SK-N-SH treated with all-trans-retinoic acid at 6 μM for 48 hours (cell line): Measurements from ENCODE around the gene PIK3R3.

ENCODE experiments used
- ATAC-seq: fragments of 200-7000 bp; cut with Tn5 transposase; 3 replicates; pipeline ENCODE4 v1.9.1; 2020; ENCODE audit warnings: mild to moderate bottlenecking, moderate library complexity
- ARNTL ChIP-seq: fragments of 450-650 bp; formaldehyde crosslinking; IDR thresholded peaks from 2 replicates; pipeline ENCODE4 v1.5.0; 2020; ENCODE audit warnings: low read depth, mild to moderate bottlenecking, moderate library complexity, borderline replicate concordance
- BACH2 ChIP-seq: fragments of 250-450 bp; sonication (Bioruptor Pico); IDR thresholded peaks from 2 replicates; pipeline ENCODE4 v1.9.0; 2021; ENCODE audit warnings: mild to moderate bottlenecking, borderline replicate concordance
- CREB5 ChIP-seq: fragments of 250-450 bp; sonication (Bioruptor Pico); IDR thresholded peaks from 2 replicates; pipeline ENCODE4 v1.5.1; 2020; ENCODE audit warnings: low read depth, mild to moderate bottlenecking, moderate library complexity
- CSDC2 ChIP-seq: fragments of 250-450 bp; sonication (Bioruptor Pico); IDR thresholded peaks from 2 replicates; pipeline ENCODE4 v1.5.0; 2020; ENCODE audit warnings: mild to moderate bottlenecking, moderate library complexity
- CSRNP3 ChIP-seq: fragments of 250-450 bp; sonication (Bioruptor Pico); IDR thresholded peaks from 2 replicates; pipeline ENCODE4 v1.5.1; 2021; ENCODE audit warnings: mild to moderate bottlenecking, moderate library complexity
- ESRRG ChIP-seq: fragments of 250-450 bp; sonication (Bioruptor Pico); IDR thresholded peaks from 2 replicates; pipeline ENCODE4 v1.6.1; 2021; ENCODE audit warnings: mild to moderate bottlenecking
- GLIS3 ChIP-seq: fragments of 250-450 bp; sonication (Bioruptor Pico); IDR thresholded peaks from 2 replicates; pipeline ENCODE4 v1.5.0; 2020; ENCODE audit warnings: mild to moderate bottlenecking, moderate library complexity
- ISL1 ChIP-seq: fragments of 250-450 bp; sonication (Bioruptor Pico); IDR thresholded peaks from 2 replicates; pipeline ENCODE4 v2.1.2; 2022; ENCODE audit warnings: mild to moderate bottlenecking, moderate library complexity
- OSR1 ChIP-seq: fragments of 250-450 bp; sonication (Bioruptor Pico); IDR thresholded peaks from 2 replicates; pipeline ENCODE4 v1.8.0; 2022; ENCODE audit warnings: moderate library complexity, mild to moderate bottlenecking, inconsistent platforms
- PATZ1 ChIP-seq: fragments of 250-450 bp; sonication (Bioruptor Pico); IDR thresholded peaks from 2 replicates; pipeline ENCODE4 v1.8.0; 2020; ENCODE audit warnings: mild to moderate bottlenecking, moderate library complexity, borderline replicate concordance
- POU6F1 ChIP-seq: fragments of 250-450 bp; sonication (Bioruptor Pico); IDR thresholded peaks from 2 replicates; pipeline ENCODE4 v1.8.0; 2021; ENCODE audit warnings: low read depth, mild to moderate bottlenecking, moderate library complexity, borderline replicate concordance
- PPARA ChIP-seq: fragments of 250-450 bp; sonication (Bioruptor Pico); IDR thresholded peaks from 2 replicates; pipeline ENCODE4 v1.5.0; 2020; ENCODE audit warnings: mild to moderate bottlenecking, borderline replicate concordance
- RARB ChIP-seq: fragments of 250-450 bp; sonication (Bioruptor Pico); IDR thresholded peaks from 2 replicates; pipeline ENCODE4 v1.8.0; 2021; ENCODE audit warnings: mild to moderate bottlenecking, moderate library complexity
- SNAI2 ChIP-seq: fragments of 250-450 bp; sonication (Bioruptor Pico); IDR thresholded peaks from 2 replicates; pipeline ENCODE4 v1.5.0; 2020; ENCODE audit warnings: mild to moderate bottlenecking, moderate library complexity
- TCF4 ChIP-seq: fragments of 250-450 bp; sonication (Bioruptor Pico); IDR thresholded peaks from 2 replicates; pipeline ENCODE4 v1.8.0; 2021; ENCODE audit warnings: mild to moderate bottlenecking, moderate library complexity, borderline replicate concordance
- TSHZ2 ChIP-seq: fragments of 250-450 bp; sonication (Bioruptor Pico); IDR thresholded peaks from 2 replicates; pipeline ENCODE4 v1.5.0; 2020; ENCODE audit warnings: mild to moderate bottlenecking, moderate library complexity
- ZC3H10 ChIP-seq: fragments of 250-450 bp; sonication (Bioruptor Pico); IDR thresholded peaks from 2 replicates; pipeline ENCODE4 v1.5.1; 2021; ENCODE audit warnings: mild to moderate bottlenecking, moderate library complexity
- ZFP3 ChIP-seq: fragments of 250-450 bp; sonication (Bioruptor Pico); IDR thresholded peaks from 2 replicates; pipeline ENCODE4 v1.5.0; 2020; ENCODE audit warnings: mild to moderate bottlenecking, moderate library complexity
- ZNF565 ChIP-seq: fragments of 450-650 bp; formaldehyde crosslinking; conservative IDR thresholded peaks from 2 replicates; pipeline ENCODE4 v1.5.0; 2020; ENCODE audit warnings: low read depth, mild to moderate bottlenecking, moderate library complexity
- ZNF8 ChIP-seq: fragments of 450-650 bp; formaldehyde crosslinking; IDR thresholded peaks from 2 replicates; pipeline ENCODE4 v1.5.0; 2020; ENCODE audit warnings: mild to moderate bottlenecking, moderate library complexity

PIK3R3 gene

GRCh38 chr1:46027788-46028573 is 104.4 kb downstream of the PIK3R3 start:
- no peak for ATAC-seq
- no peak for TF ChIP-seq GLIS3
- no peak for TF ChIP-seq PPARA
- no peak for TF ChIP-seq TCF4 (CRISPR knock-in tag)
- no peak for TF ChIP-seq CREB5 (CRISPR knock-in tag)

- TF ChIP-seq ESRRG (CRISPR knock-in tag) (no peak), POU6F1 (CRISPR knock-in tag) (no peak), RARB (no peak), ZNF565 (CRISPR knock-in tag) (no peak), SNAI2 (no peak), ZC3H10 (CRISPR knock-in tag) (no peak), ZFP3 (CRISPR knock-in tag) (no peak), ARNTL (CRISPR knock-in tag) (no peak)
- TF ChIP-seq, all 23 proteins: peak for 0
- ATAC-seq: no peak; the same call in 2 of the 3 replicates
Observed at GRCh38 chr1:46026531-46026930, 105.9 kb downstream of the PIK3R3 start.

- ATAC-seq: no peak; the same call in 1 of the 3 replicates
- TF ChIP-seq OSR1 (CRISPR knock-in tag) (no peak), ZNF8 (no peak), ISL1 (CRISPR knock-in tag) (no peak), PPARA (no peak), BACH2 (CRISPR knock-in tag) (no peak), SNAI2 (no peak), CSDC2 (CRISPR knock-in tag) (no peak), ESRRG (CRISPR knock-in tag) (no peak), TSHZ2 (no peak), PATZ1 (CRISPR knock-in tag) (no peak), POU6F1 (CRISPR knock-in tag) (no peak), RARB (no peak), ARNTL (CRISPR knock-in tag) (no peak), CSRNP3 (CRISPR knock-in tag) (no peak), ZC3H10 (CRISPR knock-in tag) (no peak), CREB5 (CRISPR knock-in tag) (no peak), TCF4 (CRISPR knock-in tag) (no peak)
- TF ChIP-seq, all 23 proteins: peak for 0
Observed at GRCh38 chr1:46021046-46021996, 111.1 kb downstream of the PIK3R3 start.
